IPS-18a (cell line): ENCODE data around the gene IL13.
A peak's percentile ranks its signal among the peaks of the same experiment; 100 is the strongest.

Experiments
- H3K27ac ChIP-seq: one replicate; pipeline ENCODE4 v1.5.1; 2013; ENCODE audit warnings: low read length
- H3K27me3 ChIP-seq: one replicate; pipeline ENCODE4 v1.6.1; 2013; ENCODE audit warnings: mild to moderate bottlenecking, low read length; ENCODE audit not compliant: control insufficient read depth, insufficient read depth
- H3K36me3 ChIP-seq: one replicate; pipeline ENCODE4 v1.6.1; 2013; ENCODE audit warnings: low read depth, low read length; ENCODE audit not compliant: control insufficient read depth
- H3K4me1 ChIP-seq: one replicate; pipeline ENCODE4 v1.6.1; 2013; ENCODE audit warnings: low read depth, low read length; ENCODE audit not compliant: control insufficient read depth
- H3K4me3 ChIP-seq: one replicate; pipeline ENCODE4 v1.5.1; 2013; ENCODE audit warnings: low read length
- H3K9ac ChIP-seq: one replicate; pipeline ENCODE4 v1.6.1; 2013; ENCODE audit warnings: mild to moderate bottlenecking, low read length, moderate library complexity
- H3K9me3 ChIP-seq: one replicate; pipeline ENCODE4 v1.6.1; 2013; ENCODE audit warnings: low read depth, low read length; ENCODE audit not compliant: control insufficient read depth

The IL13 gene

GRCh38 chr5:132640613-132641012 lies 17.4 kb upstream of the IL13 start:
- Histone ChIP-seq H3K4me1 (peaks cover 9% of the 10 kb centered on the region), H3K36me3 (peaks cover 41% of the 10 kb centered on the region), H3K4me3 (no peak overlapping the region), H3K27ac (no peak overlapping the region), H3K27me3 (no peaks in the 10 kb centered on the region), H3K9ac (no peak overlapping the region), H3K9me3 (no peaks in the 10 kb centered on the region)

GRCh38 chr5:132641241-132641723 lies 16.7 kb upstream of the IL13 start:
- H3K36me3 ChIP-seq: peaks cover 41% of the 10 kb centered on the region
- no peak overlapping the region for H3K9ac ChIP-seq
- no peak overlapping the region for H3K4me3 ChIP-seq
- no peaks in the 10 kb centered on the region for H3K27me3 ChIP-seq
- peaks cover 9% of the 10 kb centered on the region for H3K4me1 ChIP-seq
- H3K27ac ChIP-seq: no peak overlapping the region
- no peaks in the 10 kb centered on the region for H3K9me3 ChIP-seq

GRCh38 chr5:132641841-132642240 lies 16.1 kb upstream of the IL13 start:
- Histone ChIP-seq H3K36me3 (peaks cover 41% of the 10 kb centered on the region), H3K27me3 (no peaks in the 10 kb centered on the region), H3K27ac (no peak overlapping the region)

GRCh38 chr5:132644177-132644576 lies 13.8 kb upstream of the IL13 start:
- no peak overlapping the region for H3K9ac ChIP-seq
- peaks cover 26% of the 10 kb centered on the region for H3K36me3 ChIP-seq

More at GRCh38 chr5:132641841-132642240, 16.1 kb upstream of the IL13 start:
- no peaks in the 10 kb centered on the region for H3K9me3 ChIP-seq
- H3K4me1 ChIP-seq: peaks cover 9% of the 10 kb centered on the region
- no peak overlapping the region for H3K4me3 ChIP-seq
- H3K9ac ChIP-seq: no peak overlapping the region

GRCh38 chr5:132646583-132647266 lies 11.2 kb upstream of the IL13 start:
- Histone ChIP-seq H3K27ac (no peak overlapping the region), H3K27me3 (no peaks in the 10 kb centered on the region), H3K9me3 (no peaks in the 10 kb centered on the region), H3K36me3 (peaks cover 11% of the 10 kb centered on the region), H3K4me1 (peaks cover 9% of the 10 kb centered on the region), H3K9ac (no peak overlapping the region), H3K4me3 (no peak overlapping the region)

More at GRCh38 chr5:132644177-132644576, 13.8 kb upstream of the IL13 start:
- H3K9me3 ChIP-seq: no peaks in the 10 kb centered on the region
- no peak overlapping the region for H3K4me3 ChIP-seq
- H3K27ac ChIP-seq: no peak overlapping the region
- H3K4me1 ChIP-seq: peaks cover 9% of the 10 kb centered on the region
- H3K27me3 ChIP-seq: no peaks in the 10 kb centered on the region

- Histone ChIP-seq H3K9ac (no peak overlapping the region), H3K9me3 (no peaks in the 10 kb centered on the region), H3K4me1 (peaks cover 9% of the 10 kb centered on the region), H3K27me3 (no peaks in the 10 kb centered on the region), H3K4me3 (no peak overlapping the region), H3K36me3 (peaks cover 5% of the 10 kb centered on the region), H3K27ac (no peak overlapping the region)
Observed at GRCh38 chr5:132647473-132647872, 10.5 kb upstream of the IL13 start.

GRCh38 chr5:132648355-132648754 lies 9.6 kb upstream of the IL13 start:
- Histone ChIP-seq H3K36me3 (no peaks in the 10 kb centered on the region), H3K27ac (no peak overlapping the region), H3K9me3 (no peaks in the 10 kb centered on the region), H3K9ac (no peak overlapping the region), H3K4me3 (no peak overlapping the region), H3K4me1 (peaks cover 9% of the 10 kb centered on the region), H3K27me3 (no peaks in the 10 kb centered on the region)

GRCh38 chr5:132651838-132652469 lies 6.0 kb upstream of the IL13 start:
- no peak overlapping the region for H3K4me3 ChIP-seq
- no peak overlapping the region for H3K27ac ChIP-seq
- no peaks in the 10 kb centered on the region for H3K4me1 ChIP-seq
- peaks cover 34% of the 10 kb centered on the region for H3K27me3 ChIP-seq
- no peaks in the 10 kb centered on the region for H3K9me3 ChIP-seq
- H3K9ac ChIP-seq: no peak overlapping the region
- no peaks in the 10 kb centered on the region for H3K36me3 ChIP-seq

- no peaks in the 10 kb centered on the region for H3K9me3 ChIP-seq
- no peaks in the 10 kb centered on the region for H3K4me1 ChIP-seq
- no peak overlapping the region for H3K4me3 ChIP-seq
- H3K27ac ChIP-seq: no peak overlapping the region
- H3K36me3 ChIP-seq: no peaks in the 10 kb centered on the region
- H3K9ac ChIP-seq: no peak overlapping the region
- H3K27me3 ChIP-seq: peaks cover 42% of the 10 kb centered on the region
Observed at GRCh38 chr5:132653716-132654115, 4.3 kb upstream of the IL13 start.

- no peaks in the 10 kb centered on the region for H3K9me3 ChIP-seq
- no peak overlapping the region for H3K27ac ChIP-seq
- H3K36me3 ChIP-seq: no peaks in the 10 kb centered on the region
- peaks cover 42% of the 10 kb centered on the region for H3K27me3 ChIP-seq
- H3K4me1 ChIP-seq: no peaks in the 10 kb centered on the region
- peak overlapping the region; percentile 44 for H3K4me3 ChIP-seq
- no peak overlapping the region for H3K9ac ChIP-seq
Observed at GRCh38 chr5:132655821-132656773, 1.9 kb upstream of the IL13 start.

GRCh38 chr5:132656774-132657355 lies 1.1 kb upstream of the IL13 start:
- no peak overlapping the region for H3K9ac ChIP-seq
- no peaks in the 10 kb centered on the region for H3K9me3 ChIP-seq
- peaks cover 42% of the 10 kb centered on the region for H3K27me3 ChIP-seq
- no peaks in the 10 kb centered on the region for H3K4me1 ChIP-seq
- no peak overlapping the region for H3K27ac ChIP-seq
- no peak overlapping the region for H3K4me3 ChIP-seq
- no peaks in the 10 kb centered on the region for H3K36me3 ChIP-seq
